ENCODE measurements around the gene MAML3.

Gene MAML3

DNA sequence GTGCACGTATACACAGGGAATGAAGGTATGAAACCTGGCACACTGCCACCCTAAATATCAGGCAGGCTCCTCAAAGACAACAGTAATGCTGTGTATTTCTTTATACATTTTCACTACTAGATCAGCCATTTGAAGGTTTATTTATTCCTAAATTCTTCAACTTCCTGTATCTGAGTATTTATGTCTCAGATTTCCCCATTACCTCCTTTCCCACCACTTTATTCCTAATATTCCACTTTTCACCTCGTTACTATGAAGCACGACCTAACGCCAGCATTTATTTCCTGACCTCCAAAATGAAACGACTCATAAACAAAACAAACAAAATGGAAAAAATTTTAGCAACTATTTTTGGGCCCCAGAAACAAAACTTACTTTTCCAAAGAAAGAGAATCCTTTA is 69.6 kb downstream of the MAML3 start:
- no peak for DNase-seq
- H3K9me3 Mint-ChIP-seq = no peaks in the 10 kb centered on the region
- TF ChIP-seq, protein P1, sequence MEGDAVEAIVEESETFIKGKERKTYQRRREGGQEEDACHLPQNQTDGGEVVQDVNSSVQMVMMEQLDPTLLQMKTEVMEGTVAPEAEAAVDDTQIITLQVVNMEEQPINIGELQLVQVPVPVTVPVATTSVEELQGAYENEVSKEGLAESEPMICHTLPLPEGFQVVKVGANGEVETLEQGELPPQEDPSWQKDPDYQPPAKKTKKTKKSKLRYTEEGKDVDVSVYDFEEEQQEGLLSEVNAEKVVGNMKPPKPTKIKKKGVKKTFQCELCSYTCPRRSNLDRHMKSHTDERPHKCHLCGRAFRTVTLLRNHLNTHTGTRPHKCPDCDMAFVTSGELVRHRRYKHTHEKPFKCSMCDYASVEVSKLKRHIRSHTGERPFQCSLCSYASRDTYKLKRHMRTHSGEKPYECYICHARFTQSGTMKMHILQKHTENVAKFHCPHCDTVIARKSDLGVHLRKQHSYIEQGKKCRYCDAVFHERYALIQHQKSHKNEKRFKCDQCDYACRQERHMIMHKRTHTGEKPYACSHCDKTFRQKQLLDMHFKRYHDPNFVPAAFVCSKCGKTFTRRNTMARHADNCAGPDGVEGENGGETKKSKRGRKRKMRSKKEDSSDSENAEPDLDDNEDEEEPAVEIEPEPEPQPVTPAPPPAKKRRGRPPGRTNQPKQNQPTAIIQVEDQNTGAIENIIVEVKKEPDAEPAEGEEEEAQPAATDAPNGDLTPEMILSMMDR (IDR thresholded peaks at IDR 0.05) = no peak
- peak overlapping the region; percentile 14 for H3K4me3 Mint-ChIP-seq
- H3K27me3 Mint-ChIP-seq (ENCODE audit: low read depth, poor library complexity) = peaks cover 3% of the 10 kb centered on the region
- H3K4me1 Mint-ChIP-seq = peaks cover 87% of the 10 kb centered on the region
- H3K36me3 Mint-ChIP-seq (ENCODE audit: low read depth) = peaks cover 8% of the 10 kb centered on the region
- peak overlapping the region; percentile 95 for H3K27ac Mint-ChIP-seq

DNA sequence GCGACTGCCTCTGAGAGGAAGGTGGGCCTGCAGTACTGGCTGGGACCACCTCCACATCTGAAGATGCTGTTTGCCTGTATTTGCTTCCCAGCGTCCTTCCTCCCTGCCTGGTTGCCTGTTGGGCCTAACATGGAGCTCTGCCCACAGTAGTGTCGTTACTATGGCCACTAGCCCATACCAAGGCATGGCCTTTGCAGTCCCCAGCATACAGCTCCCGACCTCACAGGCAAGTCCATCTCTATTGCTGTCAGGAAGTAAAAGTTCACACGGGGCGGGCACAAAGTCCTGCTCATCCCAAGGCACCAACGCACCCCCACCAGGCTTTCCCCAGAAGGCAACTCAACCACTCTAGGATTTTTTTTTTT is 71.6 kb downstream of the MAML3 start:
- Mint-ChIP-seq H3K9me3 (no peaks in the 10 kb centered on the region), H3K4me1 (peaks cover 92% of the 10 kb centered on the region), H3K36me3 (ENCODE audit: low read depth) (peaks cover under 1% of the 10 kb centered on the region), H3K4me3 (peak overlapping the region; percentile 61), H3K27me3 (ENCODE audit: low read depth, poor library complexity) (no peaks in the 10 kb centered on the region), H3K27ac (peak overlapping the region; percentile 100)
- peak; percentile 16 for DNase-seq
- TF ChIP-seq, protein P1 (IDR thresholded peaks at IDR 0.05) = no peak

DNA sequence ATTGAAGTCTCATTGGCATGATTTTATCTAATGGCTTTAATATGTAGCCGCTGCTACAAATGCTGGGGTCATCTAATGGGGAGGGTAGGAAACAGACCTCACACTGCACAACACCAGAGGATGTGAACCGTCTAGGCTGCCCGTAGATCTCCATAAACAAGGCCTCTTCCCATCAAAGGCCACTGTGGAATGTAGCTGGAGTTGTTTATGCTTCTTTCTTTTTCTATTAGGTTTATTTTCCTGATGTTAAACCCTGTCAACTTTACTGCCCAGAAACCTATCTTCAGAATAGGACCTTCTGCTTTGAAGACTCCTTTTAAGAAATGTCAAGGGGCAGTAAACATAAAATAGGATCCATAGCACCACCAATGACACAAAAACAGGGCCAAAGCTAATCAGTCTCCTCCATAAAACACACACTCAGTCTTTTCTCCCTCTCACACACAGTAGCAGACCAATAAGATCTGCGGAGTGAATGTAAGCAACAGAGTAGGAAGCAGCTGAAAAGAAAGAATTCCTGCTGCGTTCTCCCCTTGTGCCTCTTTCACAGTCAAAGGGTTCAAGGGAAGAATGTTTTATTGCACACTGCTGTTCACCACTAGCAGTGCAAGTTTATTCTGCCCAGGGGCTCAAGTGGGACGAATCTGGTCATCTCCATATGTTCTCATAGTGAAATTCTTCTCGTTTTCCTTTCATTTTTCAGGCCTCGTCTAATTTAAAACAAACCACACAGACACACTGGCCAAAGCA is 72.2 kb downstream of the MAML3 start:
- peak; percentile 15 for DNase-seq
- H3K27me3 Mint-ChIP-seq (ENCODE audit: low read depth, poor library complexity) = no peaks in the 10 kb centered on the region
- no peaks in the 10 kb centered on the region for H3K9me3 Mint-ChIP-seq
- TF ChIP-seq, protein P1 (IDR thresholded peaks at IDR 0.05) = no peak
- H3K4me1 Mint-ChIP-seq = peaks cover 97% of the 10 kb centered on the region
- peaks cover 4% of the 10 kb centered on the region for H3K36me3 Mint-ChIP-seq (ENCODE audit: low read depth)
- peak overlapping the region; percentile 100 for H3K27ac Mint-ChIP-seq
- H3K4me3 Mint-ChIP-seq = peak overlapping the region; percentile 61

- H3K9me3 Mint-ChIP-seq = no peaks in the 10 kb centered on the region
- H3K4me3 Mint-ChIP-seq = peak overlapping the region; percentile 33
- TF ChIP-seq, protein P1 (IDR thresholded peaks at IDR 0.05) = no peak
- H3K4me1 Mint-ChIP-seq = peaks cover 97% of the 10 kb centered on the region
- H3K27me3 Mint-ChIP-seq (ENCODE audit: low read depth, poor library complexity) = no peaks in the 10 kb centered on the region
- peak overlapping the region; percentile 100 for H3K27ac Mint-ChIP-seq
- DNase-seq = no peak
- H3K36me3 Mint-ChIP-seq (ENCODE audit: low read depth) = peaks cover 10% of the 10 kb centered on the region
These were observed 73.1 kb downstream of the MAML3 start for GRCh38 chr4:140080883-140081282.

- Mint-ChIP-seq H3K4me1 (peaks cover 72% of the 10 kb centered on the region), H3K4me3 (peak overlapping the region; percentile 71), H3K36me3 (ENCODE audit: low read depth) (peaks cover 17% of the 10 kb centered on the region), H3K27me3 (ENCODE audit: low read depth, poor library complexity) (no peaks in the 10 kb centered on the region), H3K9me3 (peaks cover 3% of the 10 kb centered on the region), H3K27ac (peak overlapping the region; percentile 99)
- peak; percentile 55 for DNase-seq
- TF ChIP-seq, protein P1 (IDR thresholded peaks at IDR 0.05) = no peak
These were observed 75.6 kb downstream of the MAML3 start for GRCh38 chr4:140078366-140078765.

DNA sequence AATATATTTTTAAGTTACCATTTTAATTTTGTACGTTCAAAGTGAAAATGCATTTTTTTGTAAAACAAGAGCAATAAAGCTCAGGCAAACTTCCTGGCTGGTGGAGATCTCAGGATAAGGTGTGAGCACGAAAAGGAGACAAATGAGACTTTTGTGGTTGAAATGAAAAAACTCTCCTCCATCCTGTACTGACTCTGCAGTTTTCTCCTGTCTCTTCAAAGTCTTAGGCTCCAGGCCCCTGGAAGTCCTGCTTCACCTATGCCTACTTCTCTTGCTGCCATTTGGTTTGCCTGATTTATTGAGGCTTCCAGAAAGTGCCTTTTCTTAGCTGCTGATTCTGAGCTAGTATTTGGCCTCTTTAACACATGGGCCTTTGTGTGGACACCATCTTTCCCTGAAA is 77.7 kb downstream of the MAML3 start:
- peak overlapping the region; percentile 85 for H3K27ac Mint-ChIP-seq
- DNase-seq = no peak
- H3K9me3 Mint-ChIP-seq = peaks cover 4% of the 10 kb centered on the region
- TF ChIP-seq, protein P1 (IDR thresholded peaks at IDR 0.05) = no peak
- H3K4me3 Mint-ChIP-seq = no peak overlapping the region
- H3K36me3 Mint-ChIP-seq (ENCODE audit: low read depth) = peaks cover 31% of the 10 kb centered on the region
- peaks cover 60% of the 10 kb centered on the region for H3K4me1 Mint-ChIP-seq
- peaks cover 2% of the 10 kb centered on the region for H3K27me3 Mint-ChIP-seq (ENCODE audit: low read depth, poor library complexity)
